Measurements from ENCODE around the gene LOXL1.

DNA sequence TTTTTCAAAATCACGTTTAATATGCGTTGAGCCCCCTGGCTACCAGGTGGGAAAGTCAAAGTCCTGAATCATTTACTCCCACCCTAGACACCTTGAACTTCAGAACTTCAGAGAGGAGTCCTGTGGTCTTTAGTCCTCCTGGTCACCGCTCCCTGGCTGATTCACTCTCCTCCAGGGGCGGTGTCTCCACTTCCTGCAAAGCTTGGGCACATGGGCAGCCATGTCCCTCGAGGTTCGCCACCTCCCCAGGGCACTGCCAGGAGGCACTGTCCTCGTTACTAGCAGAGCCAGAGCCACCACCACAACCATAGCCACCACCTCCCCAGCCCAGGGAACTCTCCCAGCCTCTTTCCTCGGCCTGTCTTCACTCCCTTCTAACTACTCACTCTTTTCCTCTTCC, 31.0 kb downstream of the LOXL1 start:
- TF ChIP-seq, protein P1, sequence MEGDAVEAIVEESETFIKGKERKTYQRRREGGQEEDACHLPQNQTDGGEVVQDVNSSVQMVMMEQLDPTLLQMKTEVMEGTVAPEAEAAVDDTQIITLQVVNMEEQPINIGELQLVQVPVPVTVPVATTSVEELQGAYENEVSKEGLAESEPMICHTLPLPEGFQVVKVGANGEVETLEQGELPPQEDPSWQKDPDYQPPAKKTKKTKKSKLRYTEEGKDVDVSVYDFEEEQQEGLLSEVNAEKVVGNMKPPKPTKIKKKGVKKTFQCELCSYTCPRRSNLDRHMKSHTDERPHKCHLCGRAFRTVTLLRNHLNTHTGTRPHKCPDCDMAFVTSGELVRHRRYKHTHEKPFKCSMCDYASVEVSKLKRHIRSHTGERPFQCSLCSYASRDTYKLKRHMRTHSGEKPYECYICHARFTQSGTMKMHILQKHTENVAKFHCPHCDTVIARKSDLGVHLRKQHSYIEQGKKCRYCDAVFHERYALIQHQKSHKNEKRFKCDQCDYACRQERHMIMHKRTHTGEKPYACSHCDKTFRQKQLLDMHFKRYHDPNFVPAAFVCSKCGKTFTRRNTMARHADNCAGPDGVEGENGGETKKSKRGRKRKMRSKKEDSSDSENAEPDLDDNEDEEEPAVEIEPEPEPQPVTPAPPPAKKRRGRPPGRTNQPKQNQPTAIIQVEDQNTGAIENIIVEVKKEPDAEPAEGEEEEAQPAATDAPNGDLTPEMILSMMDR (IDR thresholded peaks at IDR 0.05): no peak
- TF ChIP-seq POLR2A (IDR thresholded peaks at IDR 0.05): no peak
- no peak for TF ChIP-seq POLR2AphosphoS5 (IDR thresholded peaks at IDR 0.05; ENCODE audit: insufficient read depth in 1 of 2, low read depth in 1 of 2)

Measured in vagina (tissue), 2 donors.